Loucy (cell line): ENCODE results near the gene OR6C3.

Experiments
- CTCF ChIP-seq: fragments of 200-600 bp; sonication (generic); conservative IDR thresholded peaks from 2 replicates; pipeline ENCODE4 v1.5.1; 2014; ENCODE audit warnings: mild to moderate bottlenecking, antibody characterized with exemption, low read length
- EZH2phosphoT487 ChIP-seq: fragments of 200-600 bp; IDR thresholded peaks from 2 replicates; pipeline ENCODE4 v1.6.1; 2018; ENCODE audit warnings: antibody characterized with exemption, mild to moderate bottlenecking, moderate library complexity, borderline replicate concordance

DNA sequence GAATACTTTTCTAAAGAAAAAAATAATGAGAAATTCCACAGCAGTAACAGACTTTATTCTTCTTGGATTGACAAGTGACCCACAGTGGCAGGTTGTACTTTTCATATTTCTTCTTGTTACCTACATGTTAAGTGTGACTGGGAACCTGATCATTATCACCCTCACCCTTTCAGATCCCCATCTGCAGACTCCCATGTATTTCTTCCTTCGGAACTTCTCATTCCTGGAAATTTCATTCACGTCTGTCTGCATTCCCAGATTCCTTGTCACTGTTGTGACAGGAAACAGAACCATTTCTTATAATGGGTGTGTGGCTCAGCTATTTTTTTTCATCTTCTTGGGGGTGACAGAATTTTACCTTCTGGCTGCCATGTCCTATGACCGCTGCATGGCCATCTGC, 34.5 kb downstream of the OR6C3 start:
- TF ChIP-seq CTCF (no peak), EZH2phosphoT487 (no peak)
